ENCODE data around the gene SIRT4. TPM values are rescaled to one million over a fixed set of nuclear protein-coding genes. Genes with fewer than 3 reads are reported as not detected.

Gene SIRT4
- total RNA-seq, 1 experiment from 2014 or later = 2.8 TPM

GRCh38 chr12:120321382-120322202 lies 19.5 kb downstream of the SIRT4 start (continued):
- TF ChIP-seq, protein P1, sequence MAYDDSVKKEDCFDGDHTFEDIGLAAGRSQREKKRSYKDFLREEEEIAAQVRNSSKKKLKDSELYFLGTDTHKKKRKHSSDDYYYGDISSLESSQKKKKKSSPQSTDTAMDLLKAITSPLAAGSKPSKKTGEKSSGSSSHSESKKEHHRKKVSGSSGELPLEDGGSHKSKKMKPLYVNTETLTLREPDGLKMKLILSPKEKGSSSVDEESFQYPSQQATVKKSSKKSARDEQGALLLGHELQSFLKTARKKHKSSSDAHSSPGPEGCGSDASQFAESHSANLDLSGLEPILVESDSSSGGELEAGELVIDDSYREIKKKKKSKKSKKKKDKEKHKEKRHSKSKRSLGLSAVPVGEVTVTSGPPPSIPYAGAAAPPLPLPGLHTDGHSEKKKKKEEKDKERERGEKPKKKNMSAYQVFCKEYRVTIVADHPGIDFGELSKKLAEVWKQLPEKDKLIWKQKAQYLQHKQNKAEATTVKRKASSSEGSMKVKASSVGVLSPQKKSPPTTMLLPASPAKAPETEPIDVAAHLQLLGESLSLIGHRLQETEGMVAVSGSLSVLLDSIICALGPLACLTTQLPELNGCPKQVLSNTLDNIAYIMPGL (CRISPR knock-in tag; IDR thresholded peaks at IDR 0.05) = no peak
- TF ChIP-seq EMX1 (CRISPR knock-in tag; IDR thresholded peaks at IDR 0.05) (no peak), ELF4 (CRISPR knock-in tag; IDR thresholded peaks at IDR 0.05; ENCODE audit: low read depth) (no peak)

GRCh38 chr12:120323772-120324171 lies 21.7 kb downstream of the SIRT4 start:
- no peak for TF ChIP-seq TEAD1 (CRISPR knock-in tag; IDR thresholded peaks at IDR 0.05)
- TF ChIP-seq SMAD3 (CRISPR knock-in tag; IDR thresholded peaks at IDR 0.05; ENCODE audit: borderline replicate concordance) = no peak
- TF ChIP-seq, protein P2, sequence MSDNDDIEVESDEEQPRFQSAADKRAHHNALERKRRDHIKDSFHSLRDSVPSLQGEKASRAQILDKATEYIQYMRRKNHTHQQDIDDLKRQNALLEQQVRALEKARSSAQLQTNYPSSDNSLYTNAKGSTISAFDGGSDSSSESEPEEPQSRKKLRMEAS (CRISPR knock-in tag; IDR thresholded peaks at IDR 0.05) = no peak
- TF ChIP-seq RELA (CRISPR knock-in tag; IDR thresholded peaks at IDR 0.05; ENCODE audit: borderline replicate concordance) = no peak
- no peak for TF ChIP-seq JAZF1 (CRISPR knock-in tag; IDR thresholded peaks at IDR 0.05)
- TF ChIP-seq NR3C1 (CRISPR knock-in tag; conservative IDR thresholded peaks at IDR 0.05; ENCODE audit: low read depth) = no peak
- TF ChIP-seq, protein P3, sequence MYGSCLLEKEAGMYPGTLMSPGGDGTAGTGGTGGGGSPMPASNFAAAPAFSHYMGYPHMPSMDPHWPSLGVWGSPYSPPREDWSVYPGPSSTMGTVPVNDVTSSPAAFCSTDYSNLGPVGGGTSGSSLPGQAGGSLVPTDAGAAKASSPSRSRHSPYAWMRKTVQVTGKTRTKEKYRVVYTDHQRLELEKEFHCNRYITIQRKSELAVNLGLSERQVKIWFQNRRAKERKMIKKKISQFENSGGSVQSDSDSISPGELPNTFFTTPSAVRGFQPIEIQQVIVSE (CRISPR knock-in tag; IDR thresholded peaks at IDR 0.05; ENCODE audit: borderline replicate concordance) = no peak
- TF ChIP-seq ZBTB21 (CRISPR knock-in tag; IDR thresholded peaks at IDR 0.05; ENCODE audit: borderline replicate concordance) = no peak
- DNase-seq (ENCODE audit: low spot score) = no peak
- Mint-ChIP-seq H3K27me3 (ENCODE audit: low read depth) (peaks cover 5% of the 10 kb centered on the region), H3K4me1 (peaks cover 5% of the 10 kb centered on the region; the same call in 1 of the 2 replicates), H3K36me3 (no peaks in the 10 kb centered on the region), H3K27ac (no peak overlapping the region), H3K4me3 (no peak overlapping the region), H3K9me3 (no peaks in the 10 kb centered on the region)
- ChIA-PET POLR2A (no interaction called here), CTCF (interaction anchor here (1.0 to 1.5 kb wide), 2 partner anchors 22 to 133 kb away, joined by 3 to 5 read pairs; partner anchors contain the start of gene SIRT4)
- ATAC-seq = no peak

GRCh38 chr12:120324841-120325417 lies 22.8 kb downstream of the SIRT4 start:
- TF ChIP-seq, protein P4, sequence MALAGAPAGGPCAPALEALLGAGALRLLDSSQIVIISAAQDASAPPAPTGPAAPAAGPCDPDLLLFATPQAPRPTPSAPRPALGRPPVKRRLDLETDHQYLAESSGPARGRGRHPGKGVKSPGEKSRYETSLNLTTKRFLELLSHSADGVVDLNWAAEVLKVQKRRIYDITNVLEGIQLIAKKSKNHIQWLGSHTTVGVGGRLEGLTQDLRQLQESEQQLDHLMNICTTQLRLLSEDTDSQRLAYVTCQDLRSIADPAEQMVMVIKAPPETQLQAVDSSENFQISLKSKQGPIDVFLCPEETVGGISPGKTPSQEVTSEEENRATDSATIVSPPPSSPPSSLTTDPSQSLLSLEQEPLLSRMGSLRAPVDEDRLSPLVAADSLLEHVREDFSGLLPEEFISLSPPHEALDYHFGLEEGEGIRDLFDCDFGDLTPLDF (CRISPR knock-in tag; IDR thresholded peaks at IDR 0.05) = no peak
- no peak for TF ChIP-seq NFE2L1 (CRISPR knock-in tag; IDR thresholded peaks at IDR 0.05)
- TF ChIP-seq SMAD3 (CRISPR knock-in tag; IDR thresholded peaks at IDR 0.05; ENCODE audit: borderline replicate concordance) = no peak
- TF ChIP-seq, protein P5, sequence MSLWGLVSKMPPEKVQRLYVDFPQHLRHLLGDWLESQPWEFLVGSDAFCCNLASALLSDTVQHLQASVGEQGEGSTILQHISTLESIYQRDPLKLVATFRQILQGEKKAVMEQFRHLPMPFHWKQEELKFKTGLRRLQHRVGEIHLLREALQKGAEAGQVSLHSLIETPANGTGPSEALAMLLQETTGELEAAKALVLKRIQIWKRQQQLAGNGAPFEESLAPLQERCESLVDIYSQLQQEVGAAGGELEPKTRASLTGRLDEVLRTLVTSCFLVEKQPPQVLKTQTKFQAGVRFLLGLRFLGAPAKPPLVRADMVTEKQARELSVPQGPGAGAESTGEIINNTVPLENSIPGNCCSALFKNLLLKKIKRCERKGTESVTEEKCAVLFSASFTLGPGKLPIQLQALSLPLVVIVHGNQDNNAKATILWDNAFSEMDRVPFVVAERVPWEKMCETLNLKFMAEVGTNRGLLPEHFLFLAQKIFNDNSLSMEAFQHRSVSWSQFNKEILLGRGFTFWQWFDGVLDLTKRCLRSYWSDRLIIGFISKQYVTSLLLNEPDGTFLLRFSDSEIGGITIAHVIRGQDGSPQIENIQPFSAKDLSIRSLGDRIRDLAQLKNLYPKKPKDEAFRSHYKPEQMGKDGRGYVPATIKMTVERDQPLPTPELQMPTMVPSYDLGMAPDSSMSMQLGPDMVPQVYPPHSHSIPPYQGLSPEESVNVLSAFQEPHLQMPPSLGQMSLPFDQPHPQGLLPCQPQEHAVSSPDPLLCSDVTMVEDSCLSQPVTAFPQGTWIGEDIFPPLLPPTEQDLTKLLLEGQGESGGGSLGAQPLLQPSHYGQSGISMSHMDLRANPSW (CRISPR knock-in tag; conservative IDR thresholded peaks at IDR 0.05; ENCODE audit: low read depth) = no peak
- TF ChIP-seq, protein P6, sequence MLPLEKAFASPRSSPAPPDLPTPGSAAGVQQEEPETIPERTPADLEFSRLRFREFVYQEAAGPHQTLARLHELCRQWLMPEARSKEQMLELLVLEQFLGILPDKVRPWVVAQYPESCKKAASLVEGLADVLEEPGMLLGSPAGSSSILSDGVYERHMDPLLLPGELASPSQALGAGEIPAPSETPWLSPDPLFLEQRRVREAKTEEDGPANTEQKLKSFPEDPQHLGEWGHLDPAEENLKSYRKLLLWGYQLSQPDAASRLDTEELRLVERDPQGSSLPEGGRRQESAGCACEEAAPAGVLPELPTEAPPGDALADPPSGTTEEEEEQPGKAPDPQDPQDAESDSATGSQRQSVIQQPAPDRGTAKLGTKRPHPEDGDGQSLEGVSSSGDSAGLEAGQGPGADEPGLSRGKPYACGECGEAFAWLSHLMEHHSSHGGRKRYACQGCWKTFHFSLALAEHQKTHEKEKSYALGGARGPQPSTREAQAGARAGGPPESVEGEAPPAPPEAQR (CRISPR knock-in tag; IDR thresholded peaks at IDR 0.05) = no peak
- no peak for TF ChIP-seq EMX1 (CRISPR knock-in tag; IDR thresholded peaks at IDR 0.05)
- TF ChIP-seq MXD4 (CRISPR knock-in tag; IDR thresholded peaks at IDR 0.05; ENCODE audit: borderline replicate concordance) = no peak
- no peak for TF ChIP-seq SOX15 (CRISPR knock-in tag; IDR thresholded peaks at IDR 0.05)
- TF ChIP-seq, protein P7, sequence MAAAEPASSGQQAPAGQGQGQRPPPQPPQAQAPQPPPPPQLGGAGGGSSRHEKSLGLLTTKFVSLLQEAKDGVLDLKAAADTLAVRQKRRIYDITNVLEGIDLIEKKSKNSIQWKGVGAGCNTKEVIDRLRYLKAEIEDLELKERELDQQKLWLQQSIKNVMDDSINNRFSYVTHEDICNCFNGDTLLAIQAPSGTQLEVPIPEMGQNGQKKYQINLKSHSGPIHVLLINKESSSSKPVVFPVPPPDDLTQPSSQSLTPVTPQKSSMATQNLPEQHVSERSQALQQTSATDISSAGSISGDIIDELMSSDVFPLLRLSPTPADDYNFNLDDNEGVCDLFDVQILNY (CRISPR knock-in tag; IDR thresholded peaks at IDR 0.05) = no peak
- no peak for TF ChIP-seq ZNF416 (CRISPR knock-in tag; IDR thresholded peaks at IDR 0.05)
- TF ChIP-seq NR1H2 (CRISPR knock-in tag; IDR thresholded peaks at IDR 0.05) = no peak
- no peak for TF ChIP-seq MYBL2 (CRISPR knock-in tag; IDR thresholded peaks at IDR 0.05)
- TF ChIP-seq HMGA2 (CRISPR knock-in tag; IDR thresholded peaks at IDR 0.05) = no peak
- Mint-ChIP-seq H3K27ac (no peak overlapping the region), H3K4me3 (no peak overlapping the region), H3K27me3 (ENCODE audit: low read depth) (peaks cover 2% of the 10 kb centered on the region), H3K4me1 (peaks cover 5% of the 10 kb centered on the region; the same call in 1 of the 2 replicates), H3K36me3 (no peaks in the 10 kb centered on the region), H3K9me3 (no peaks in the 10 kb centered on the region)
- DNase-seq (ENCODE audit: low spot score) (no peak), ATAC-seq (no peak)
- ChIA-PET POLR2A (no interaction called here), CTCF (interaction anchor here (0.6 to 1.4 kb wide), 4 partner anchors 11 to 116 kb away, joined by 3 to 5 read pairs (median 4); partner anchors contain the start of gene SIRT4)
